NK-92 (cell line): ENCODE results near the gene MTERF2.

Experiments
- DNase-seq: peaks from one replicate; lab custom pipeline; 2025; ENCODE audit not compliant: unreplicated experiment; lab: John Stamatoyannopoulos, UW

The MTERF2 gene

DNA sequence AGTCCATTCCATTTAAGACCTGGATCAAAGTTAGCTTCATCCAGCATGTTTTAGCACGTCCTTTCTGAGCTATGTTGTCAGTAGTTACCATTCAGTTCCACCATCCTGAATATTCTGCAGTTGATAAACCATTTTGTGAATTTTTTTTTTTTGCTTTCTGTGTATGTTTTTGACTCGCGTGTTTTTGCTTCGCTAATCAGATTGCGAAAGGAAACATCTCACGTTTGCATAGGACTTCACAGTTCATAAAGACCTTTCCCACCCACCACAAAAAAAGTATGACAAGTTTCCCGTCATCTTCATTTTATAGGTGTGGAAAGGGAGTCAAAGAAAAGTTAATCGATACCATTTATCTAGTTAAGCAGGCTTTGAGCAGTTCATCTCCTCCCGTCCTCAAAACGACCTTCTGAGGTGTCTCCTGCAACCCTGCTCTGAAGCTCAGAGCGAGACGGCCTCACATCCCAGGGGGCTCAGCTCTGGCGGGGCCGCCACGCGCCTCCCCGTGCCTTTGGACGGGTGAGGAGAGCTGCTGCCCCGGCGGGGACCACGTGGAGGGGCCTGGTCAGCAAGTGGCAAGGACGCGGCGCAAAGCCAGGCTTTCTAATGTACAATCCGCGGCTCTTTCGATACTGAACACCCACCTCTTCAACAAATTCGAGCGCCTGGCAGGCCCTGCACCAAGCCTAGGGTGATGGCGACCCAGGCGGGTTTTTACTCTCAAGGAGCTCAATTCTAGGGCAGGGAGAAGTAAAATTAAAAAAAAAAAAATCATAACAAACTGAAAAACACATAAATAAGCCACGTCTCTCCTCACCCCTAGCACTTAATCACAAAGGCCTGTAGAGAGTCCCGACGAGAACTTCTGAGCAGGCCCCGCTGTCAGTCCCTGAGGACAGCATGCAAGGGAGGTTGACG lies 32.2 kb downstream of the MTERF2 start:
- no peak for DNase-seq

DNA sequence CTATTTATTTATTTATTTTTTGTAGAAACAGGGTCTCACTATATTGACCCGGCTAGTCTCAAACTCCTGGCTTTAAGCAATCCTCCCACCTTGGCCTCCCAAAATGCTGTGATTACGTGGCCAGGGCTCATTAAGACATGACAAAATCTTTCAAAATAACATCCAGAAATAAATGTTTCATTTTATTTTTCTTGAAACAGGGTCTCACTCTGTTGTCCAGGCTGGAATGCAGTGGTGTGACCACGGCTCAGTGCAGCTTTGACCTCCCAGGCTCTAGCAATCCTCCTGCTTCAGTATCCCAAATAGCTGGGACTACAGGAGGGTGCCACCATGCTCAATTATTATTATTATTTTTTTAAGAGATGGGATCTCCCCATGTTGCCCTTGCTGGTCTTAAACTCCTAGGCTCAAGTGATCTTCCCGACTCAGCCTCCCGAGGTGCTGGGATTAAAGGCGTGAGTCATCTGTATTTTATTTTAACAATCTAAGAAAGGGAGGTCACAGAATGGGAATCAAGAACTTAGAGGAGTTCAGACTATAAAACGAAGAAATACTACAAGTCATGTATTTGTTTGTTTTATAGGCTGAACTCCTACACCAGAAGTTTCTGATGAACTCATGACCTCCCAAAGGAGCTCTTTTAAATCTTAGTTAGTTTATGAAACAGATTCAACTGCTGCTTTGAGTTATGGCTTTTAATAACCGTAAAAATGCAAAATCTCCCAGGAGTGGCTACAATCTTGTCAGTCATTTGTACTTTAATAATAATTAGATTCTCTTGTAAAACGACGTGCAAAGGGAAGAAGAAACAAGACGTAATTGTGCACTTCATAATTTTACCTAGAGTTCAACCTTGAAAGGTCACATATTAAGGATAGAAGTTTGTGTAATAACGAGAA lies 33.3 kb downstream of the MTERF2 start:
- no peak for DNase-seq

DNA sequence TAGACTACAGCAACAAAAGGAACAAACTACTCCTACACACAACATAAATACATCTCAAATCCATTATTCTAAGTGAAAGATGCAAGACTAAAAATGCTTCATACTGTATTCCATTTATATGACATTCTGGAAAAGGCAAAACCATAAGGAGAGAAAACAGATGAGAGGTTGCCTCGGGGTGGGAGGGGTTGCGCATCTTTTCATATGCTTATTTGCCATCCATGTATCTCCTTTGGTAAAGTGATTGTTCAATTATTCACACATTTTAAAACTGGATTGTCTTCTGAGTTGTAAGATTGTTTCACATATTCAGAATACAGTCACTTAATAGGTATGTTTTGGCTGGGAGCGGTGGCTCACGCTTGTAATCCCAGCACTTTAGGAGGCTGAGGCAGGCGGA lies 36.4 kb downstream of the MTERF2 start:
- no peak for DNase-seq

DNA sequence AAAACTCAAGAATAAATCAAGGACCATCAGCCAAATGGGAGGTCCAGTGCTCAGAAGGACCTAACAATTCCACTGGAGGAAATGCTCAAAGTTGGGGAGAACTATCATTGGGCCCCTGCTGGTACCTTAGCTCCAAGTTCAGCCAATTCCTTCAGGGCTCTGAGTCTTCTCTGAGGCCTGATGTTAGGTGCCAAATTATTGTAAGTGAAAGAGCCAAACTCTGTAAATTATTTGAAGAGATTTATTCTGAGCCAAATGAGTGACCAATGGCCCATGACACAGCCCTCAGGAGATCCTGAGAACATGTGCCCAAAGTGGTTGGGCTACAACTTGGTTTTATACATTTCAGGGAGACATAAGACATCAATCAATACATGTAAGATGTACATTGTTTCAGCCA lies 39.5 kb downstream of the MTERF2 start:
- DNase-seq, result no peak

DNA sequence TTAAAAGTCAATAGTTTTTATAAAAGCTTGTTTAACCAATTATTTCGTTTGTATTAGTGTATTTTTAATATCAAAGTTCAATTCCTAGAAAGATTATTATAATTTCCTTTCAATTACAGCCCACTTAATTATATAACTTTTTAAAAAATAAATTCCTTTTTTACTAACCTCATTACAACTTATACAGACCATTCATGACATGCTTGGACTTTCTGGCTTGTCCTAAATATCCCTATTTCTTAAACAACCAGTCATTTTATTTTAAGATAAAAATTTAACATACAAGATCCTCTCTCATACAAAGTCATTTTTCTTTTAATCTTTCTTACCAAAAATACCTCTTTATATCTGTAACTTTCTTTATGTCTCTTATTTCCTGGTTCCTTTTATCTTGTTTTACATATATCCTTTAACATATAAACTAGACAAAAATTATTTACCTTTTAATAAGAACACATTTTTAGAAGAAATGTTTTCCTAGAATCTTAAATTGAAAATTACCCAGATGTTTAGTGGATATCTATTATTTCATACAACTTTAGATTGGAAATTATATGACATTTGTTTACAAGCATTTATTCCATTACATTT lies 41.6 kb downstream of the MTERF2 start:
- DNase-seq, result no peak

DNA sequence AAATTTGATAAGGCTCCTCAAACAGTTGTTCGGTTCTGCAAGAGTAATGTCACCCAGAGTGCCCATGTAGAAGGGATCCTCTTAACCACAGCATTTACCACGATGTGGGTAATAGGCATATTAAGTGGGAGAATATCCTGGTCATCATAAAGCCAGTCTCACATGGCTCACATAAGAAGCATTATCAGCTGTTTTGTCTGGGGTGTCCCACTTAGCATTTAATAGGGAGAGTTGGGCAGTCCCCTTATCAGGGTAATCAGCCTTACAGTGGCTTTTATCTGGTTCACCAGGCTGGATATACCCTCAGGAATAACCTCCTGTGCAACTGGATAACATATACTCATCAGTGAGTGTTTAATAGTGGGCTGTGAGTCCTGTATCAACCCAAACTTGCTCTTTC lies 44.2 kb downstream of the MTERF2 start:
- DNase-seq, result no peak

DNA sequence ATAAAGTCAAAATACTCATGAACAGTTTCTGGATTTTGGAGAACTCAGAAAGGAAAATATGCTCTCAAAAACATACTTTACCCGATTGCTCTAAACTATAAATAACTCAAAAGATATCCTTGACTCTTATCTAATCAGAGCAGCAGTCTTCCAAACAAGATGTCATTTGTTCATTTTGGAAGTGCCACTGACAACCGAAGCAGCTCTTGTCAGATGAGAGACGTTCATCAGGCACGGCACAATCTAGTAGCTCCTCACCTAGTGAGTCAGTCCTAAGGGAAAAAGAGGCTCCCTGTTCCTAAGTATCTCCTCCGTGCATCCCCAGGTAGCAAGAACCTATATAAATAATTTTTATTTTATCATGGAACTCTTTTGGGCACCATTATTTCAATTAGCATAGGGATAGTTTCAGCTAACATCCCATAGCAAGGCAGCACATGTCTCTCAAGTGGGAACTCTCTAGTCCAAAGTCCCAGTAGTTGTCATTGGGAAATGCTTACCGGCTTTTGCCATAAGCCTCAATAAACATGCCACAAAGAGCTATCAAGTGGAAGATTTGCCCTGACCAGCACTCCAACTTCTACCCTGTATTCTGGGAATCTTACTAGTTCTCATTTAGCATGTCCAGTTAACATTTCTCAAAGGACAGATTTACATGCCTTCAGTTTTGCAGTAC lies 45.3 kb downstream of the MTERF2 start:
- no peak for DNase-seq

DNA sequence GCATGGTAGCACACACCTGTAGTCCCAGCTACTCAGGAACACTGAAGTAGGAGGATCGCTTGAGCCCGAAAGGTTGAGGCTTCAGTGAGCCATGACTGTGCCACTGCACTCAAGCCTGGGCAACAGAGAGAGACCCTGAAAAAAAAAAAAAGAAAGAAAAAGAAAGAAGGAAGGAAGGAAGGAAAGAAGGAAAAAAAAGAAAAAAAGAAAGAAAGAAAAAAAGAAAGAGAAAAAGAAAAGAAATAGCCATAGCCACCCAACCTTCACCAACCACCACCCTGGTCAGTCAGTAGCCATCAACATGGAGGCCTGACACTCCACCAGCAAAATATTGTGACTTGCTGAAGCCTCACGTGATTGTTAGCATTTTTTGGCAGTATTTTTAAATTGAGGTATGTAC lies 52.7 kb downstream of the MTERF2 start:
- DNase-seq, result no peak
